ENCODE data around the gene SUMF1. TPM values are rescaled to one million over a fixed set of nuclear protein-coding genes. Genes with fewer than 3 reads are reported as not detected.

Gene SUMF1
- total RNA-seq, 1 experiment from 2014 or later: 26.6 TPM

DNA sequence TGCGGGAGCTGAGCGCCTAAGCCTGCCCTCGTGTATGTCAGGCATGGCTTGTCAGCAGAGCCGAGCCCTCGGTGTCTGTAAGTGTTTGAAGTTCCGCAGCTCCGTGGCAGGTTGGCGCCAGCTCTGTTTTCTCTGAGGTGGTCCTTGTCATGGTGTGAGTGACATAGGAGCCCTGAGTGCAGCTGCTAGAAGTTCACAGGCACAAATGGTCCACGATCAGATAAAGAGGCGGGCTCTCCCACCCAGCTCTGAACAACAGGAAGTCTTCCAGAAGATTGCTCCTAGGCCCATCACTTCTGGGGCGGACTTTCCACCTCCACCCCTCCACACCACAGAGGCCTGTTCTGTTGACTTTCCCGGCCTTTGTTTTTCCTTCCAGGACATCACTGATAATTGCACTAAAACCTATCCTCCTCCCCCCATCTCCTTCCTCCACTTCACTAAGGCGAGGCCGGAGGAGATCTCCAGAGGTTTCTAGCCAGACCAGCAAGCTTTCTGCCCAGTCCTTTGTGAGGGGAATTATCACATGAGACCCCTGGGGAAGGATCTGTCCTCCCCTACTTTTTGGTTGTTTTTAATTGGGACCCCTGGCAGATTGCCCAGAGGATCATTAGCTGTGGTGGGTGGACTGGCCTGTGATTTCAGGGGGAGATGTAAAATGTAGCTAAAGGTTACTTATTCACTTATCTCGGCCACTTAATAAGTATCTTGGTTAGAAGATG lies 46.0 kb upstream of the SUMF1 start:
- H3K79me2 ChIP-seq (ENCODE audit: insufficient read depth, low read length): no peaks in the 10 kb centered on the region
- H3K36me3 ChIP-seq (ENCODE audit: control insufficient read depth in 1 of 2, insufficient read depth in 2 of 2, low read length in 2 of 2): no peaks in the 10 kb centered on the region
- ChIA-PET RAD21 (ENCODE audit: low non-redundant PET in 1 of 2, low total read pairs in 2 of 2, uncharacterized antibody in 2 of 2, unreplicated experiment in 2 of 2) (no interaction called here), CTCF (no interaction called here), POLR2A (no interaction called here)
- H3K4me1 ChIP-seq (ENCODE audit: control insufficient read depth in 1 of 2, insufficient read depth in 2 of 2, low read length in 2 of 2): no peaks in the 10 kb centered on the region
- TF ChIP-seq TCF7L2 (IDR thresholded peaks at IDR 0.05; ENCODE audit: borderline replicate concordance, extremely low read depth, insufficient read depth, insufficient read length) (no peak), POLR2A (IDR thresholded peaks at IDR 0.05; ENCODE audit: borderline replicate concordance, extremely low read depth, insufficient read depth, insufficient read length) (no peak), CEBPB (IDR thresholded peaks at IDR 0.05; ENCODE audit: low read depth) (no peak), ZFX (IDR thresholded peaks at IDR 0.05) (no peak), EZH2phosphoT487 (IDR thresholded peaks at IDR 0.05; ENCODE audit: borderline replicate concordance) (no peak), ZNF274 (IDR thresholded peaks at IDR 0.05; ENCODE audit: low read depth, low read length) (no peak), CBX3 (IDR thresholded peaks at IDR 0.05; ENCODE audit: low read depth) (no peak), ELF1 (IDR thresholded peaks at IDR 0.05; ENCODE audit: borderline replicate concordance, low read depth) (no peak), EGR1 (IDR thresholded peaks at IDR 0.05; ENCODE audit: low read depth) (no peak), JUND (IDR thresholded peaks at IDR 0.05) (no peak), EZH2 (IDR thresholded peaks at IDR 0.05) (no peak), POLR2AphosphoS5 (IDR thresholded peaks at IDR 0.05; ENCODE audit: low read depth, low read length) (no peak), FOSL1 (IDR thresholded peaks at IDR 0.05; ENCODE audit: low read depth) (no peak), SRF (IDR thresholded peaks at IDR 0.05; ENCODE audit: low read depth) (no peak)
- TF ChIP-seq, protein P1, sequence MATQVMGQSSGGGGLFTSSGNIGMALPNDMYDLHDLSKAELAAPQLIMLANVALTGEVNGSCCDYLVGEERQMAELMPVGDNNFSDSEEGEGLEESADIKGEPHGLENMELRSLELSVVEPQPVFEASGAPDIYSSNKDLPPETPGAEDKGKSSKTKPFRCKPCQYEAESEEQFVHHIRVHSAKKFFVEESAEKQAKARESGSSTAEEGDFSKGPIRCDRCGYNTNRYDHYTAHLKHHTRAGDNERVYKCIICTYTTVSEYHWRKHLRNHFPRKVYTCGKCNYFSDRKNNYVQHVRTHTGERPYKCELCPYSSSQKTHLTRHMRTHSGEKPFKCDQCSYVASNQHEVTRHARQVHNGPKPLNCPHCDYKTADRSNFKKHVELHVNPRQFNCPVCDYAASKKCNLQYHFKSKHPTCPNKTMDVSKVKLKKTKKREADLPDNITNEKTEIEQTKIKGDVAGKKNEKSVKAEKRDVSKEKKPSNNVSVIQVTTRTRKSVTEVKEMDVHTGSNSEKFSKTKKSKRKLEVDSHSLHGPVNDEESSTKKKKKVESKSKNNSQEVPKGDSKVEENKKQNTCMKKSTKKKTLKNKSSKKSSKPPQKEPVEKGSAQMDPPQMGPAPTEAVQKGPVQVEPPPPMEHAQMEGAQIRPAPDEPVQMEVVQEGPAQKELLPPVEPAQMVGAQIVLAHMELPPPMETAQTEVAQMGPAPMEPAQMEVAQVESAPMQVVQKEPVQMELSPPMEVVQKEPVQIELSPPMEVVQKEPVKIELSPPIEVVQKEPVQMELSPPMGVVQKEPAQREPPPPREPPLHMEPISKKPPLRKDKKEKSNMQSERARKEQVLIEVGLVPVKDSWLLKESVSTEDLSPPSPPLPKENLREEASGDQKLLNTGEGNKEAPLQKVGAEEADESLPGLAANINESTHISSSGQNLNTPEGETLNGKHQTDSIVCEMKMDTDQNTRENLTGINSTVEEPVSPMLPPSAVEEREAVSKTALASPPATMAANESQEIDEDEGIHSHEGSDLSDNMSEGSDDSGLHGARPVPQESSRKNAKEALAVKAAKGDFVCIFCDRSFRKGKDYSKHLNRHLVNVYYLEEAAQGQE (IDR thresholded peaks at IDR 0.05; ENCODE audit: low read depth): no peak
- TF ChIP-seq, protein P2, sequence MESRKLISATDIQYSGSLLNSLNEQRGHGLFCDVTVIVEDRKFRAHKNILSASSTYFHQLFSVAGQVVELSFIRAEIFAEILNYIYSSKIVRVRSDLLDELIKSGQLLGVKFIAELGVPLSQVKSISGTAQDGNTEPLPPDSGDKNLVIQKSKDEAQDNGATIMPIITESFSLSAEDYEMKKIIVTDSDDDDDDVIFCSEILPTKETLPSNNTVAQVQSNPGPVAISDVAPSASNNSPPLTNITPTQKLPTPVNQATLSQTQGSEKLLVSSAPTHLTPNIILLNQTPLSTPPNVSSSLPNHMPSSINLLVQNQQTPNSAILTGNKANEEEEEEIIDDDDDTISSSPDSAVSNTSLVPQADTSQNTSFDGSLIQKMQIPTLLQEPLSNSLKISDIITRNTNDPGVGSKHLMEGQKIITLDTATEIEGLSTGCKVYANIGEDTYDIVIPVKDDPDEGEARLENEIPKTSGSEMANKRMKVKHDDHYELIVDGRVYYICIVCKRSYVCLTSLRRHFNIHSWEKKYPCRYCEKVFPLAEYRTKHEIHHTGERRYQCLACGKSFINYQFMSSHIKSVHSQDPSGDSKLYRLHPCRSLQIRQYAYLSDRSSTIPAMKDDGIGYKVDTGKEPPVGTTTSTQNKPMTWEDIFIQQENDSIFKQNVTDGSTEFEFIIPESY (IDR thresholded peaks at IDR 0.05; ENCODE audit: extremely low read depth, insufficient replicate concordance, low read length): no peak
- TF ChIP-seq, protein P3, sequence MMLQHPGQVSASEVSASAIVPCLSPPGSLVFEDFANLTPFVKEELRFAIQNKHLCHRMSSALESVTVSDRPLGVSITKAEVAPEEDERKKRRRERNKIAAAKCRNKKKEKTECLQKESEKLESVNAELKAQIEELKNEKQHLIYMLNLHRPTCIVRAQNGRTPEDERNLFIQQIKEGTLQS (IDR thresholded peaks at IDR 0.05): no peak
- no peak overlapping the region for H3K27ac ChIP-seq (ENCODE audit: low read depth, low read length)
- no peak overlapping the region for H3K9ac ChIP-seq (ENCODE audit: low read length)
- no peaks in the 10 kb centered on the region for H4K20me1 ChIP-seq (ENCODE audit: insufficient read depth)
- no peak overlapping the region for H3K4me2 ChIP-seq (ENCODE audit: low read length)
- BruUV-seq (replicated peaks): no TSS peak
- ATAC-seq (no peak), DNase-seq (ENCODE audit: low read depth, low spot score) (no peak)
- H3K27me3 ChIP-seq (ENCODE audit: insufficient read depth, low read length): 0 out of 2 replicates have a peak, but pooled peaks cover 4% of the 10 kb centered on the region
- no peaks in the 10 kb centered on the region for H3K9me2 ChIP-seq (ENCODE audit: insufficient read depth)
- H3K4me3 ChIP-seq (replicated peaks in 1 of 2; ENCODE audit: low read depth in 1 of 2, low read length in 2 of 2): no peak overlapping the region
- H3K9me3 ChIP-seq (ENCODE audit: control insufficient read depth in 1 of 2, insufficient read depth in 1 of 2, low read depth in 1 of 2, low read length in 2 of 2): no peaks in the 10 kb centered on the region
- no peak overlapping the region for H2AFZ ChIP-seq (ENCODE audit: low read depth, low read length, poor library complexity, severe bottlenecking)
- intact Hi-C loops (cut with micrococcal nuclease): no loop called here
